Dermis lymphatic vessel endothelial cell (primary cell): Measurements from ENCODE around the gene OR51I2. TPM values are rescaled to one million over a fixed set of nuclear protein-coding genes. Genes with fewer than 3 reads are reported as not detected.

Experiments
- total RNA-seq: library from RNA; depleted of rRNA; stranded (reverse); fragments of >200 nt; gene quantifications from 2 replicates; pipeline ENCODE4 v1.2.1, GENCODE V29; 2014

Gene OR51I2, protein sequence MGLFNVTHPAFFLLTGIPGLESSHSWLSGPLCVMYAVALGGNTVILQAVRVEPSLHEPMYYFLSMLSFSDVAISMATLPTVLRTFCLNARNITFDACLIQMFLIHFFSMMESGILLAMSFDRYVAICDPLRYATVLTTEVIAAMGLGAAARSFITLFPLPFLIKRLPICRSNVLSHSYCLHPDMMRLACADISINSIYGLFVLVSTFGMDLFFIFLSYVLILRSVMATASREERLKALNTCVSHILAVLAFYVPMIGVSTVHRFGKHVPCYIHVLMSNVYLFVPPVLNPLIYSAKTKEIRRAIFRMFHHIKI
- total RNA-seq, result not detected in 2 replicates

DNA sequence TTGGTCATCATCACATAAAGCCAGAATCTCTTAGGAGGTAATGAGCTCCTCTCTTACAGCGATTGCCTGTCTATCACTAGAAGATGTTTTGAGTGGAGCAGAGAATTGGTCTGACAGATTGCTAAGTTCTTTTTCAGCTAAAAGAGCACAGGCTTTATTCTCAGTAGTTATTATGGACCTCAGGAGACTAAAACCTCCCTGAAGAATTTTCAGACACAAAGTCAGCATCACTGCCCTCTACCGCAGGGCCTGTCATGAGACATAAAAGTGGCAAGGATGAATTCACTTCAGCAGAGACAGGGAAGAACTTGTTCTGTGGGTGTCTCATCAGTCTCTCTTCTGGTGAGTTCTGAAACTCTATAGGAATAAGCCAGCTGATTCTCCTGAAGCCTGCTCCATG lies at the start of gene OR51I2:
TSS of gene OR51I2 (plus strand) at position 301 of the 400 bp plus-strand sequence. CDS start 4,166 bp downstream, outside the sequence.

DNA sequence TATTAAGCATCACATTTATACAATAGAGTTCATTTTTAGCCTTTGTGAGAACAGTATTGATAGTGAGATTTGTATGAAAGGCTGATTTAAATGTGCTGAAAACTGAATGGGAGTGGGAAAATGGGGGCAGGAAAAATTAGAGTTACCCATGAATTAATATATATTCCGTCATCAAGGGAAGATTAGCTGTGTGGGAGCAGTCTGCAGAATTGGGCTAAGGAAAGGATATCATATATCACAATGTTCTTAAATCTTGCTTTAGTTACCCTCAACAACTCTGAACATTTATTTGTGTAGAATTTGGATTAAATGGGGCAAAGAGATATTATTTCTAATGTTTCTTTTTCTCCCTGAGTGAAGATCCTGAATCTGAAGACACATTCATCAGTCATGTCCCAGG lies 27.3 kb upstream of the OR51I2 start, which contains the start of gene OR51Q1:
TSS of gene OR51Q1 (plus strand) at position 301 of the 400 bp plus-strand sequence. CDS start at position 391, 90 bp downstream.

DNA sequence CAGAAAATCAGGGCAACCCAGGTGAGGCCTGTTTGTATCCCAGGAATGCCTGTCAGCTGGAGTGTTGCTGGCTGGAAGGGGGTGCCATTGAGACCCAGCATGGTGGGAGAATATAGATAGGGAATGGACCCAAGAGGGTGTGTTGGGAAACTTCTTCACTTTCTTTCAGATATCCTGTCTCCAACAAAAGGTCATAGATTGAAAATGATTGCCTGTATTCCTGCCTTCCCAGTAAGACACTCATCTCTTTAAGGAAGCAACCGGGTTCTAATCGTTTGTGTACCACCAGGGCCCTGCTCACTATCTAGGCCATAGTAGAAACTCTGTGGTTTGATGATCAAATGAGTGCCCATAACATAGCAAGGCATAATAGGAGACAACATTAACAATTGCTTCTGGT lies 7.7 kb upstream of the OR51I2 start, which contains the start of gene OR51I1:
TSS of gene OR51I1 (minus strand) at position 101 of the 400 bp plus-strand sequence. CDS start at position 101, 0 bp downstream.

DNA sequence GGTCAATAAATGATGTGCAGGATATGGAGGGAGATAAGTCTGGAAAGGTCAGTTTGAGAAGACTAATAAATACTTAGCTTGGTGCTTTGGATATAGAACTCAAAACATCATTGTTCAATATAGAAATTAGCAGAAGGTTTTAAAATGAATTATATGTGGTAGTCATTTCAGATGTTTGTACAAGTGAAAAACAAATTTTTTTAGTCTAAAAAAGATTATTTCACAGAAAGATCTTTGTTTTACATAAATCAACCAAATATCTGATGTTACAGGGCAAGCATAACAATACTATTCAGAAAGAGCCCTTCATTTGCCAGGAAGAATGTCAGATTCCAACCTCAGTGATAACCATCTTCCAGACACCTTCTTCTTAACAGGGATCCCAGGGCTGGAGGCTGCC lies 39.3 kb downstream of the OR51I2 start, which contains the start of gene OR52D1:
TSS of gene OR52D1 (plus strand) at position 301 of the 400 bp plus-strand sequence. CDS start at position 323, 22 bp downstream.

Other genes starting within 250 kb of the OR51I2 start
- not detected in 2 replicates for gene OR51V1, start 248.6 kb upstream of the OR51I2 start, total RNA-seq
- not detected in 2 replicates for gene HBB, start 222.3 kb upstream of the OR51I2 start, total RNA-seq
- not detected in 2 replicates for gene HBD, start 214.8 kb upstream of the OR51I2 start, total RNA-seq
- gene HBG1, start 199.5 kb upstream of the OR51I2 start, total RNA-seq, result not detected in 2 replicates
- gene HBG2, start 194.5 kb upstream of the OR51I2 start, total RNA-seq, result not detected in 2 replicates
- not detected in 2 replicates for gene HBE1, start 179.4 kb upstream of the OR51I2 start, total RNA-seq
- gene OR51B4, start 147.4 kb upstream of the OR51I2 start, total RNA-seq, result not detected in 2 replicates
- gene OR51B2, start 125.0 kb upstream of the OR51I2 start, total RNA-seq, result not detected in 2 replicates
- 0.09 TPM in 1 of 2 replicates, not detected in the other for gene OR51B5, start 105.8 kb upstream of the OR51I2 start, total RNA-seq
- not detected in 2 replicates for gene OR51B6, start 97.8 kb upstream of the OR51I2 start, total RNA-seq
- not detected in 2 replicates for gene OR51M1, start 65.5 kb upstream of the OR51I2 start, total RNA-seq
- gene OR51Q1, start 27.2 kb upstream of the OR51I2 start, total RNA-seq, result not detected in 2 replicates
- gene OR51I1, start 7.8 kb upstream of the OR51I2 start, total RNA-seq, result not detected in 2 replicates
- gene OR52D1, start 39.4 kb downstream of the OR51I2 start, total RNA-seq, result not detected in 2 replicates
- 0.09 TPM in 1 of 2 replicates, not detected in the other for gene UBQLN3, start 60.6 kb downstream of the OR51I2 start, total RNA-seq
- gene UBQLNL, start 67.4 kb downstream of the OR51I2 start, total RNA-seq, result not detected in 2 replicates
- gene OR52H1, start 99.2 kb downstream of the OR51I2 start, total RNA-seq, result 0.09 and 0.11 TPM in 2 replicates
- gene OR52B6, start 131.6 kb downstream of the OR51I2 start, total RNA-seq, result not detected in 2 replicates
- 0.43 and 1.5 TPM in 2 replicates for gene TRIM6, start 147.3 kb downstream of the OR51I2 start, total RNA-seq
- gene TRIM34, start 175.7 kb downstream of the OR51I2 start, total RNA-seq, result 8.3 and 12.1 TPM in 2 replicates
- 54.8 and 60.8 TPM in 2 replicates for gene TRIM5, start 235.8 kb downstream of the OR51I2 start, total RNA-seq
- 30.5 and 46.6 TPM in 2 replicates for gene TRIM22, start 240.5 kb downstream of the OR51I2 start, total RNA-seq